ENCODE data around the gene SNTG2.

Gene SNTG2

GRCh38 chr2:1249897-1250687, 299.4 kb downstream of the SNTG2 start:
- TF ChIP-seq ZFX (IDR thresholded peaks at IDR 0.05; ENCODE audit: borderline replicate concordance) = no peak
- TF ChIP-seq, protein P1, sequence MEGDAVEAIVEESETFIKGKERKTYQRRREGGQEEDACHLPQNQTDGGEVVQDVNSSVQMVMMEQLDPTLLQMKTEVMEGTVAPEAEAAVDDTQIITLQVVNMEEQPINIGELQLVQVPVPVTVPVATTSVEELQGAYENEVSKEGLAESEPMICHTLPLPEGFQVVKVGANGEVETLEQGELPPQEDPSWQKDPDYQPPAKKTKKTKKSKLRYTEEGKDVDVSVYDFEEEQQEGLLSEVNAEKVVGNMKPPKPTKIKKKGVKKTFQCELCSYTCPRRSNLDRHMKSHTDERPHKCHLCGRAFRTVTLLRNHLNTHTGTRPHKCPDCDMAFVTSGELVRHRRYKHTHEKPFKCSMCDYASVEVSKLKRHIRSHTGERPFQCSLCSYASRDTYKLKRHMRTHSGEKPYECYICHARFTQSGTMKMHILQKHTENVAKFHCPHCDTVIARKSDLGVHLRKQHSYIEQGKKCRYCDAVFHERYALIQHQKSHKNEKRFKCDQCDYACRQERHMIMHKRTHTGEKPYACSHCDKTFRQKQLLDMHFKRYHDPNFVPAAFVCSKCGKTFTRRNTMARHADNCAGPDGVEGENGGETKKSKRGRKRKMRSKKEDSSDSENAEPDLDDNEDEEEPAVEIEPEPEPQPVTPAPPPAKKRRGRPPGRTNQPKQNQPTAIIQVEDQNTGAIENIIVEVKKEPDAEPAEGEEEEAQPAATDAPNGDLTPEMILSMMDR (IDR thresholded peaks at IDR 0.05) = no peak
- no peak overlapping the region for H3K27ac ChIP-seq

- TF ChIP-seq ZFX (IDR thresholded peaks at IDR 0.05; ENCODE audit: borderline replicate concordance) = no peak
- H3K27ac ChIP-seq = no peak overlapping the region
These were observed 300.9 kb downstream of the SNTG2 start for GRCh38 chr2:1251520-1251919.

GRCh38 chr2:1253629-1254028, 303.0 kb downstream of the SNTG2 start:
- TF ChIP-seq ZFX (IDR thresholded peaks at IDR 0.05; ENCODE audit: borderline replicate concordance) = no peak
- TF ChIP-seq, protein P1 (IDR thresholded peaks at IDR 0.05) = no peak
- H3K27ac ChIP-seq = no peak overlapping the region

GRCh38 chr2:1254662-1255343, 304.2 kb downstream of the SNTG2 start:
- TF ChIP-seq, protein P1 (IDR thresholded peaks at IDR 0.05) = no peak
- no peak for TF ChIP-seq ZFX (IDR thresholded peaks at IDR 0.05; ENCODE audit: borderline replicate concordance)
- no peak overlapping the region for H3K27ac ChIP-seq

- H3K27ac ChIP-seq = no peak overlapping the region
- no peak for TF ChIP-seq ZFX (IDR thresholded peaks at IDR 0.05; ENCODE audit: borderline replicate concordance)
- TF ChIP-seq, protein P1 (IDR thresholded peaks at IDR 0.05) = no peak
These were observed 306.1 kb downstream of the SNTG2 start for GRCh38 chr2:1256632-1257324.

DNA sequence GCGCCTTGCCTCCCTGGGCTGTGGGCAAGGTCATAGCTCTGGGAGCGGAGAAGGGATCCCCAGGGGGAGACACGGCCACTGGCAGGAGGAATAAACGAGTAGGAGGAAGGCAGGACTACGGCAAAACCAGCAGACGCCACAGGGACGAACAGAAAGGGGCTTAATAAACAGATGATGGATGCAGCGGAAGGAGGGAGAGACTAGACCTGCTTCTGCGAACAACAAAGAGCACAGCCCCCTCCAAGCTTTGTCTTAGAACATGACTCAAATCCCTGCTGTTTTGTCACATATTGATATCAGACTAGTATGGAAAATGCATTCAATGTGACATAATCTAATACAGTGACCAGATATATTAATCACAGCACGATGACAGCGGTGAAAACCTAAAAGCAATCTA, 306.7 kb downstream of the SNTG2 start:
- no peak for TF ChIP-seq ZFX (IDR thresholded peaks at IDR 0.05; ENCODE audit: borderline replicate concordance)
- TF ChIP-seq, protein P1 (IDR thresholded peaks at IDR 0.05) = no peak

DNA sequence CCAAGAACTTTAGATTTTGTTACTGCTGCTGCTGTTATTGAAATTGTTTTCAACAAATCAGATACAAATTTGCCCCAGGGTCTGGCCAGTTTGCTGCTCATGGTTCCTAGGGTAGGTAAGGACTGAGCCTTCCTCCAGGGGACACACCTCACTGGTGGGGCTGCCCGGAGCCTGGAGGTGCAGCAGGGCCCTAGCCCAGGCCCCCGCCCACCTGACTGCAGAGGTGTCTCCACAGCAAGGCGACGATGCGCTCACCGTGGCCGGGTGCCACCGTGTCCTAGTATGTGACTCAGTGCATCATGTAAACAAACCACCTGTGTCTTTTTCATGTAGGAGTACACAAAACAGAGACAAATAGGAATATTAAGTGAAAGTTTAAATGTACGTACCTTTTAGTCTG, 309.1 kb downstream of the SNTG2 start:
- H3K27ac ChIP-seq = no peak overlapping the region
- TF ChIP-seq ZFX (IDR thresholded peaks at IDR 0.05; ENCODE audit: borderline replicate concordance) = no peak
- TF ChIP-seq, protein P1 (IDR thresholded peaks at IDR 0.05) = no peak

More for the DNA sequence above, 306.7 kb downstream of the SNTG2 start:
- H3K27ac ChIP-seq = no peak overlapping the region

Data from 22Rv1 (cell line).